Measurements from ENCODE around the gene SLX4IP.

- TF ChIP-seq CTCF (conservative IDR thresholded peaks at IDR 0.05 in 1 of 2, IDR thresholded peaks at IDR 0.05 in 1 of 2; ENCODE audit: extremely low read depth in 1 of 2, insufficient read depth in 1 of 2, low read depth in 1 of 2, low read length in 2 of 2) (no peak), EZH2 (IDR thresholded peaks at IDR 0.05; ENCODE audit: borderline replicate concordance, low read length) (no peak)
These were observed 222.3 kb downstream of the SLX4IP start for GRCh38 chr20:10657453-10657852.
